ENCODE results near the gene TLR7. TPM values are rescaled to one million over a fixed set of nuclear protein-coding genes. Genes with fewer than 3 reads are reported as not detected.

Gene TLR7
- total and polyA plus RNA-seq, 2 of the 13 experiments (the other 11 are each of a cell fraction or from before 2014, with no cell fraction given) = not detected

GRCh38 chrX:12843668-12844279 is 23.1 kb upstream of the TLR7 start (continued):
- TF ChIP-seq ZSCAN25 (CRISPR knock-in tag; IDR thresholded peaks at IDR 0.05) (no peak), CCAR2 (optimal IDR thresholded peaks at IDR 0.05; ENCODE audit: low read depth, low read length) (no peak), EED (CRISPR knock-in tag; IDR thresholded peaks at IDR 0.05) (no peak), GZF1 (CRISPR knock-in tag; IDR thresholded peaks at IDR 0.05) (no peak), TRIM24 (CRISPR knock-in tag; IDR thresholded peaks at IDR 0.05) (no peak), BRCA1 (CRISPR knock-in tag; IDR thresholded peaks at IDR 0.05) (no peak), ZBTB7B (CRISPR knock-in tag; IDR thresholded peaks at IDR 0.05) (peak; percentile 67; the same call in 1 of the 2 replicates), FOXP1 (IDR thresholded peaks at IDR 0.05) (no peak), FOXP1 (CRISPR knock-in tag; IDR thresholded peaks at IDR 0.05) (peak; percentile 61), NCOA1 (CRISPR knock-in tag; IDR thresholded peaks at IDR 0.05) (no peak), ZFY (CRISPR knock-in tag; IDR thresholded peaks at IDR 0.05) (no peak), ZBTB20 (CRISPR knock-in tag; IDR thresholded peaks at IDR 0.05; ENCODE audit: borderline replicate concordance, low read depth) (no peak), PHF5A (CRISPR knock-in tag; IDR thresholded peaks at IDR 0.05; ENCODE audit: low read depth, unreplicated experiment) (no peak), RARA (CRISPR knock-in tag; IDR thresholded peaks at IDR 0.05) (peak; percentile 85), ATF3 (CRISPR knock-in tag; IDR thresholded peaks at IDR 0.05) (no peak), ZNF414 (CRISPR knock-in tag; IDR thresholded peaks at IDR 0.05) (no peak), STAT5B (CRISPR knock-in tag; IDR thresholded peaks at IDR 0.05) (no peak), ZNF629 (CRISPR knock-in tag; conservative IDR thresholded peaks at IDR 0.05) (no peak), TBX3 (IDR thresholded peaks at IDR 0.05; ENCODE audit: borderline replicate concordance) (0 out of 2 replicates have a peak, but pooled peaks have one; percentile 34), SMARCE1 (IDR thresholded peaks at IDR 0.05; ENCODE audit: borderline replicate concordance) (no peak), FOXA1 (IDR thresholded peaks at IDR 0.05) (peak; percentile 54), FOXA1 (CRISPR knock-in tag; IDR thresholded peaks at IDR 0.05) (peak; percentile 83), ZNF264 (CRISPR knock-in tag; IDR thresholded peaks at IDR 0.05) (no peak), CEBPB (IDR thresholded peaks at IDR 0.05; ENCODE audit: borderline replicate concordance, low read depth, low read length) (0 out of 2 replicates have a peak, but pooled peaks have one; percentile 8), SAP130 (CRISPR knock-in tag; IDR thresholded peaks at IDR 0.05; ENCODE audit: low read depth) (peak; percentile 61)
- TF ChIP-seq, protein P1, sequence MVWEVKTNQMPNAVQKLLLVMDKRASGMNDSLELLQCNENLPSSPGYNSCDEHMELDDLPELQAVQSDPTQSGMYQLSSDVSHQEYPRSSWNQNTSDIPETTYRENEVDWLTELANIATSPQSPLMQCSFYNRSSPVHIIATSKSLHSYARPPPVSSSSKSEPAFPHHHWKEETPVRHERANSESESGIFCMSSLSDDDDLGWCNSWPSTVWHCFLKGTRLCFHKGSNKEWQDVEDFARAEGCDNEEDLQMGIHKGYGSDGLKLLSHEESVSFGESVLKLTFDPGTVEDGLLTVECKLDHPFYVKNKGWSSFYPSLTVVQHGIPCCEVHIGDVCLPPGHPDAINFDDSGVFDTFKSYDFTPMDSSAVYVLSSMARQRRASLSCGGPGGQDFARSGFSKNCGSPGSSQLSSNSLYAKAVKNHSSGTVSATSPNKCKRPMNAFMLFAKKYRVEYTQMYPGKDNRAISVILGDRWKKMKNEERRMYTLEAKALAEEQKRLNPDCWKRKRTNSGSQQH (CRISPR knock-in tag; IDR thresholded peaks at IDR 0.05; ENCODE audit: low read depth) = no peak
- TF ChIP-seq, protein P2, sequence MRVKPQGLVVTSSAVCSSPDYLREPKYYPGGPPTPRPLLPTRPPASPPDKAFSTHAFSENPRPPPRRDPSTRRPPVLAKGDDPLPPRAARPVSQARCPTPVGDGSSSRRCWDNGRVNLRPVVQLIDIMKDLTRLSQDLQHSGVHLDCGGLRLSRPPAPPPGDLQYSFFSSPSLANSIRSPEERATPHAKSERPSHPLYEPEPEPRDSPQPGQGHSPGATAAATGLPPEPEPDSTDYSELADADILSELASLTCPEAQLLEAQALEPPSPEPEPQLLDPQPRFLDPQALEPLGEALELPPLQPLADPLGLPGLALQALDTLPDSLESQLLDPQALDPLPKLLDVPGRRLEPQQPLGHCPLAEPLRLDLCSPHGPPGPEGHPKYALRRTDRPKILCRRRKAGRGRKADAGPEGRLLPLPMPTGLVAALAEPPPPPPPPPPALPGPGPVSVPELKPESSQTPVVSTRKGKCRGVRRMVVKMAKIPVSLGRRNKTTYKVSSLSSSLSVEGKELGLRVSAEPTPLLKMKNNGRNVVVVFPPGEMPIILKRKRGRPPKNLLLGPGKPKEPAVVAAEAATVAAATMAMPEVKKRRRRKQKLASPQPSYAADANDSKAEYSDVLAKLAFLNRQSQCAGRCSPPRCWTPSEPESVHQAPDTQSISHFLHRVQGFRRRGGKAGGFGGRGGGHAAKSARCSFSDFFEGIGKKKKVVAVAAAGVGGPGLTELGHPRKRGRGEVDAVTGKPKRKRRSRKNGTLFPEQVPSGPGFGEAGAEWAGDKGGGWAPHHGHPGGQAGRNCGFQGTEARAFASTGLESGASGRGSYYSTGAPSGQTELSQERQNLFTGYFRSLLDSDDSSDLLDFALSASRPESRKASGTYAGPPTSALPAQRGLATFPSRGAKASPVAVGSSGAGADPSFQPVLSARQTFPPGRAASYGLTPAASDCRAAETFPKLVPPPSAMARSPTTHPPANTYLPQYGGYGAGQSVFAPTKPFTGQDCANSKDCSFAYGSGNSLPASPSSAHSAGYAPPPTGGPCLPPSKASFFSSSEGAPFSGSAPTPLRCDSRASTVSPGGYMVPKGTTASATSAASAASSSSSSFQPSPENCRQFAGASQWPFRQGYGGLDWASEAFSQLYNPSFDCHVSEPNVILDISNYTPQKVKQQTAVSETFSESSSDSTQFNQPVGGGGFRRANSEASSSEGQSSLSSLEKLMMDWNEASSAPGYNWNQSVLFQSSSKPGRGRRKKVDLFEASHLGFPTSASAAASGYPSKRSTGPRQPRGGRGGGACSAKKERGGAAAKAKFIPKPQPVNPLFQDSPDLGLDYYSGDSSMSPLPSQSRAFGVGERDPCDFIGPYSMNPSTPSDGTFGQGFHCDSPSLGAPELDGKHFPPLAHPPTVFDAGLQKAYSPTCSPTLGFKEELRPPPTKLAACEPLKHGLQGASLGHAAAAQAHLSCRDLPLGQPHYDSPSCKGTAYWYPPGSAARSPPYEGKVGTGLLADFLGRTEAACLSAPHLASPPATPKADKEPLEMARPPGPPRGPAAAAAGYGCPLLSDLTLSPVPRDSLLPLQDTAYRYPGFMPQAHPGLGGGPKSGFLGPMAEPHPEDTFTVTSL (CRISPR knock-in tag; IDR thresholded peaks at IDR 0.05; ENCODE audit: borderline replicate concordance) = peak; percentile 89; the same call in 1 of the 2 replicates

Data from HepG2 (cell line).